HCT116 (cell line): ENCODE data around the gene SDF2L1. TPM values are rescaled to one million over a fixed set of nuclear protein-coding genes. Genes with fewer than 3 reads are reported as not detected.

Source experiments
- ATAC-seq: fragments of 200-7000 bp; cut with Tn5 transposase; 2 replicates; pipeline ENCODE4 v1.9.1; 2020; ENCODE audit warnings: mild to moderate bottlenecking, moderate library complexity
- BruUV-seq: library from RNA; stranded (reverse); fragments of 400-500 nt; replicated peaks from 2 replicates; lab custom pipeline; 2021; lab: Mats Ljungman, UMichigan
- CTCF ChIA-PET: fragments of 300-600 bp; sonication (Branson Sonifier 250); formaldehyde crosslinking; loops from one replicate; lab custom pipeline; 2021; ENCODE audit warnings: antibody characterized with exemption; lab: Charles Lee
- POLR2A ChIA-PET: fragments of 300-600, 350-600 bp; sonication (Branson Sonifier 250); formaldehyde crosslinking; loops from one replicate; lab custom pipeline; 2021; ENCODE audit warnings: antibody characterized with exemption; lab: Charles Lee
- RAD21 ChIA-PET, 2 experiments: fragments of 300-600 bp; sonication (Branson Sonifier 250); formaldehyde crosslinking; loops; one replicate each; lab custom pipeline; 2023; ENCODE audit warnings: low total read pairs in 2 of 2; ENCODE audit not compliant: uncharacterized antibody in 2 of 2, unreplicated experiment in 2 of 2, low non-redundant PET in 1 of 2; lab: Charles Lee
- DNase-seq: peaks from one replicate; pipeline ENCODE4 v3.0.0-alpha.2; 2010; ENCODE audit warnings: low read depth, low spot score
- H2AFZ ChIP-seq: fragments of 200-600 bp; shearing (Covaris generic), sonication (generic); 2 replicates; pipeline ENCODE4 v1.6.1; 2017; ENCODE audit warnings: low read depth, mixed run types, mixed read lengths, antibody characterized with exemption, low read length; ENCODE audit not compliant: poor library complexity, severe bottlenecking
- H3K27ac ChIP-seq: 2 replicates; pipeline ENCODE4 v1.5.1; 2012; ENCODE audit warnings: low read depth, low read length
- H3K27me3 ChIP-seq: fragments of 200-600 bp; sonication (generic); 2 replicates; pipeline ENCODE4 v1.6.1; 2016; ENCODE audit warnings: mixed run types, low read length, mixed read lengths; ENCODE audit not compliant: insufficient read depth
- H3K36me3 ChIP-seq, 2 experiments: fragments of 200-500 bp in 1 of 2; fragments of 200-600 bp in 1 of 2; sonication (Bioruptor generic) in 1 of 2; sonication (generic) in 1 of 2; 2 replicates each; pipeline versions ENCODE4 v1.5.1 to v1.6.1; 2014 to 2016; ENCODE audit warnings: low read length in 2 of 2, inconsistent platforms in 1 of 2, mixed read lengths in 1 of 2, mixed run types in 1 of 2; ENCODE audit not compliant: insufficient read depth in 2 of 2, control insufficient read depth in 1 of 2
- H3K4me1 ChIP-seq, 2 experiments: fragments of 200-600 bp in 1 of 2; sonication (generic) in 1 of 2; 2 replicates each; pipeline versions ENCODE4 v1.5.1 to v1.6.1; 2012 to 2017; ENCODE audit warnings: low read length in 2 of 2, inconsistent platforms in 1 of 2, mild to moderate bottlenecking in 1 of 2, mixed read lengths in 1 of 2, mixed run types in 1 of 2, moderate library complexity in 1 of 2; ENCODE audit not compliant: insufficient read depth in 2 of 2, control insufficient read depth in 1 of 2
- H3K4me2 ChIP-seq: fragments of 200-600 bp; sonication (generic); 2 replicates; pipeline ENCODE4 v1.6.1; 2017; ENCODE audit warnings: mixed run types, low read length, mixed read lengths
- H3K4me3 ChIP-seq, 2 experiments: fragments of 200-600 bp in 1 of 2; sonication (generic) in 1 of 2; replicated peaks in 1 of 2; 2 replicates each; pipeline ENCODE4 v1.5.1; 2011 to 2016; ENCODE audit warnings: low read length in 2 of 2, control low read depth in 1 of 2, low read depth in 1 of 2, mild to moderate bottlenecking in 1 of 2, mixed read lengths in 1 of 2, mixed run types in 1 of 2
- H3K79me2 ChIP-seq: fragments of 200-600 bp; sonication (generic); 2 replicates; pipeline ENCODE4 v1.6.1; 2017; ENCODE audit warnings: mild to moderate bottlenecking, mixed run types, low read length, moderate library complexity, mixed read lengths; ENCODE audit not compliant: insufficient read depth
- H3K9ac ChIP-seq: fragments of 200-600 bp; sonication (generic); 2 replicates; pipeline ENCODE4 v1.6.1; 2016; ENCODE audit warnings: low read length, mixed read lengths
- H3K9me2 ChIP-seq: fragments of 200-600 bp; sonication (generic), shearing (Covaris generic); 2 replicates; pipeline ENCODE4 v1.6.1; 2017; ENCODE audit warnings: mixed run types, mild to moderate bottlenecking, moderate library complexity; ENCODE audit not compliant: insufficient read depth
- H3K9me3 ChIP-seq, 2 experiments: fragments of 200-500 bp in 1 of 2; fragments of 200-600 bp in 1 of 2; sonication (Bioruptor generic) in 1 of 2; sonication (generic) in 1 of 2; 2 replicates each; pipeline ENCODE4 v1.6.1; 2014 to 2017; ENCODE audit warnings: low read length in 2 of 2, mixed read lengths in 2 of 2, inconsistent platforms in 1 of 2, low read depth in 1 of 2, mild to moderate bottlenecking in 1 of 2, mixed run types in 1 of 2, moderate library complexity in 1 of 2; ENCODE audit not compliant: control insufficient read depth in 1 of 2, insufficient read depth in 1 of 2
- H4K20me1 ChIP-seq: fragments of 200-600 bp; sonication (generic), shearing (Covaris generic); 2 replicates; pipeline ENCODE4 v1.6.1; 2017; ENCODE audit warnings: mixed run types, mild to moderate bottlenecking, moderate library complexity; ENCODE audit not compliant: insufficient read depth
- SP1 ChIP-seq: IDR thresholded peaks from 2 replicates; pipeline ENCODE4 v1.6.1; 2012; ENCODE audit warnings: low read depth
- intact Hi-C: fragments of 100-400 bp; cut with micrococcal nuclease; formaldehyde crosslinking; loops from 2 replicates; pipeline ENCODE4 v1.10.0; 2022
- total RNA-seq: library from RNA; stranded (reverse); gene quantifications from one replicate; pipeline ENCODE4 v1.2.1, GENCODE V29; 2021; ENCODE audit not compliant: unreplicated experiment
- TF ChIP-seq, protein P1 (sequence below): IDR thresholded peaks from 2 replicates; pipeline ENCODE4 v1.6.1; 2012

SDF2L1 gene
- total RNA-seq, 1 experiment from 2014 or later: 86.2 TPM

DNA sequence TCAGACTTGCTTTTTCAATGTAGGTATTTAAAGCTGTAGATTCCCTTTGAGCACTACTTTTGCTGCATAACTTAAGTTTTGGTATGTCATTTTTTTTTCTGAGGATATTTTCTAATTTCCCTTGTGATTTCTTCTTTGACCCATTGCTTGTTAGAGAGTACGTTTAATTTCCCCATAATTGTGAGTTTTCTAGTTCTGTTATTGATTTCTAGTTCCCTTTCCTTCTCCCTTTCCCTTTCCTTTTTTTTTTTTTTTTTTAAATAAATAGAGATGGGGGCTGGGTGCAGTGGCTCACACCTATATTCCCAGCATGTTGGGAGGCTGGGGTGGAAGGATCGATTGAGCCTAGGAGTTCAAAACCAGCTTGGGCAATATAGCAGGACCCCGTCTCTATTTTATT lies 43.8 kb upstream of the SDF2L1 start:
- no TSS peak for BruUV-seq
- H3K36me3 ChIP-seq: peaks cover 11 to 37% of the 10 kb centered on the region in 2 experiments
- no peak overlapping the region for H3K4me3 ChIP-seq
- H3K4me1 ChIP-seq: no peaks in the 10 kb centered on the region
- TF ChIP-seq, protein P1, sequence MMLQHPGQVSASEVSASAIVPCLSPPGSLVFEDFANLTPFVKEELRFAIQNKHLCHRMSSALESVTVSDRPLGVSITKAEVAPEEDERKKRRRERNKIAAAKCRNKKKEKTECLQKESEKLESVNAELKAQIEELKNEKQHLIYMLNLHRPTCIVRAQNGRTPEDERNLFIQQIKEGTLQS: no peak
- TF ChIP-seq SP1: no peak
- no peak overlapping the region for H3K9ac ChIP-seq
- H3K27me3 ChIP-seq: no peaks in the 10 kb centered on the region
- no peak for ATAC-seq
- RAD21 ChIA-PET: no interaction called here
- peaks cover 13% of the 10 kb centered on the region; the same call in 1 of the 2 replicates for H4K20me1 ChIP-seq
- POLR2A ChIA-PET: no interaction called here
- H3K27ac ChIP-seq: no peak overlapping the region
- intact Hi-C loops: no loop called here
- no peaks in the 10 kb centered on the region for H3K9me2 ChIP-seq
- CTCF ChIA-PET: no interaction called here
- no peaks in the 10 kb centered on the region for H3K9me3 ChIP-seq
- DNase-seq: no peak
- H3K79me2 ChIP-seq: peaks cover 99% of the 10 kb centered on the region
- no peak overlapping the region for H3K4me2 ChIP-seq
- no peak overlapping the region for H2AFZ ChIP-seq

DNA sequence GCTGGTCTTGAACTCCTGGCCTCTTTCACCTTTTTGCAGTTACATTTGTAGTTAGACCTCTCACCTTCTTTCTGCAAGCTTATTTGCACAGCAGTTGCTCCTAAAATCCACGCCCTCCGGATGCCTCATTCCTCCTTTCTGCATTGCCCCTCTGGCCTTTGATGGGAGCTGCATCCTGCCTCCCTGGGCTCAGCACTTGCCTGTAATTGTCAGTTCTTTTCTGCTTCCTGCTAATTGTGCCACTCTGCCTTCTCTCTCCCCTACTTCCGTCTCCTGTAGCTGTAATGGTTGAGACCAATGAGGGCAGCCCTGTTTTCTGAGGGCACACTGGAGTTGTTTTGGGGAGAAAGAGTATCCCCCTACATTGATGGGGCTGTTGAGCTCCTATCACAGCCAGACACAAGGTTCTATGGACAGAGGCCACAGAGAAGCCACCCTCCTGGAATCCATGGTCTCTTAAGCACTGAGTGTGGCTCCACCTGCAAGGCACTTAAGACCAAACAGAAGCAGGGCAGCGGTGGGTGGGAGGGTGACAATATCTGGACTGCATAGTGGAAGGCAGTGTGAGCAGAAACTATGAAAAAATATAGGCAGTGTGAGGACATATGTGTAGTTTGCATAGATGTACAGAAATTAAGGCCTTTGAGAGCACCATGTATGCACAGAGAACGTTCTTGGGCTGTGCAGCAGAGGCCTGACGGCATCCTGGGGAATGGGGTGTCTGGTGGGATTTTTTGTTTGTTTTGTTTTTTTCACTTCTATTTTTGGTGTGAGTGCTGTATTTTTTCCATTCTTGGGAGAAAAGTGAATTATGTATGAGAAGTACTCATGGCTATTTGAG lies 42.8 kb upstream of the SDF2L1 start:
- ATAC-seq (no peak), DNase-seq (no peak)
- RAD21 ChIA-PET: no interaction called here
- intact Hi-C loops: no loop called here
- H3K4me1 ChIP-seq: no peaks in the 10 kb centered on the region
- no peaks in the 10 kb centered on the region for H3K9me3 ChIP-seq
- no peak overlapping the region for H3K4me2 ChIP-seq
- peaks cover 96% of the 10 kb centered on the region for H3K79me2 ChIP-seq
- TF ChIP-seq SP1: no peak
- TF ChIP-seq, all 23 proteins: peak for 0
- CTCF ChIA-PET: no interaction called here
- H3K27me3 ChIP-seq: no peaks in the 10 kb centered on the region
- peaks cover 11 to 27% of the 10 kb centered on the region in 2 experiments for H3K36me3 ChIP-seq
- POLR2A ChIA-PET: no interaction called here
- no peak overlapping the region for H2AFZ ChIP-seq
- no TSS peak for BruUV-seq
- H3K9me2 ChIP-seq: no peaks in the 10 kb centered on the region
- H4K20me1 ChIP-seq: peaks cover 13% of the 10 kb centered on the region; the same call in 1 of the 2 replicates
- H3K9ac ChIP-seq: no peak overlapping the region
- H3K4me3 ChIP-seq: no peak overlapping the region
- H3K27ac ChIP-seq: no peak overlapping the region
